Fibroblast of the aortic adventitia (primary cell): ENCODE data around the gene RLBP1. TPM values are rescaled to one million over a fixed set of nuclear protein-coding genes. Genes with fewer than 3 reads are reported as not detected.
"Not testable (repeated sequence)": the region's sequence is repeated elsewhere in the genome, so short reads cannot be mapped to it uniquely, and the experiment has no call there.

Source experiments
- DNase-seq: peaks from one replicate; pipeline ENCODE4 v3.0.0-alpha.2; 2010; ENCODE audit warnings: low read depth
- H3K4me3 ChIP-seq: 2 replicates; pipeline ENCODE4 v1.5.1; 2011; ENCODE audit warnings: low read depth, mild to moderate bottlenecking, control low read depth, low read length, moderate library complexity
- total RNA-seq: library from RNA; depleted of rRNA; stranded (reverse); fragments of >200 nt; gene quantifications from 2 replicates; pipeline ENCODE4 v1.2.3, GENCODE V29; 2012; ENCODE audit warnings: low replicate concordance
- TF ChIP-seq, protein P1 (sequence below): IDR thresholded peaks from 2 replicates; pipeline ENCODE4 v1.5.1; 2011; ENCODE audit warnings: mild to moderate bottlenecking, low read length, control low read depth, inconsistent platforms; ENCODE audit not compliant: insufficient read depth

The RLBP1 gene
- not detected in 2 replicates for total RNA-seq

- DNase-seq = no peak
- TF ChIP-seq, protein P1, sequence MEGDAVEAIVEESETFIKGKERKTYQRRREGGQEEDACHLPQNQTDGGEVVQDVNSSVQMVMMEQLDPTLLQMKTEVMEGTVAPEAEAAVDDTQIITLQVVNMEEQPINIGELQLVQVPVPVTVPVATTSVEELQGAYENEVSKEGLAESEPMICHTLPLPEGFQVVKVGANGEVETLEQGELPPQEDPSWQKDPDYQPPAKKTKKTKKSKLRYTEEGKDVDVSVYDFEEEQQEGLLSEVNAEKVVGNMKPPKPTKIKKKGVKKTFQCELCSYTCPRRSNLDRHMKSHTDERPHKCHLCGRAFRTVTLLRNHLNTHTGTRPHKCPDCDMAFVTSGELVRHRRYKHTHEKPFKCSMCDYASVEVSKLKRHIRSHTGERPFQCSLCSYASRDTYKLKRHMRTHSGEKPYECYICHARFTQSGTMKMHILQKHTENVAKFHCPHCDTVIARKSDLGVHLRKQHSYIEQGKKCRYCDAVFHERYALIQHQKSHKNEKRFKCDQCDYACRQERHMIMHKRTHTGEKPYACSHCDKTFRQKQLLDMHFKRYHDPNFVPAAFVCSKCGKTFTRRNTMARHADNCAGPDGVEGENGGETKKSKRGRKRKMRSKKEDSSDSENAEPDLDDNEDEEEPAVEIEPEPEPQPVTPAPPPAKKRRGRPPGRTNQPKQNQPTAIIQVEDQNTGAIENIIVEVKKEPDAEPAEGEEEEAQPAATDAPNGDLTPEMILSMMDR = no peak
Measured at GRCh38 chr15:89221543-89221942, at the start of gene RLBP1. RLBP1 (minus strand) TSS chr15:89221579; CDS start chr15:89218975, 2,604 bp downstream.

DNA sequence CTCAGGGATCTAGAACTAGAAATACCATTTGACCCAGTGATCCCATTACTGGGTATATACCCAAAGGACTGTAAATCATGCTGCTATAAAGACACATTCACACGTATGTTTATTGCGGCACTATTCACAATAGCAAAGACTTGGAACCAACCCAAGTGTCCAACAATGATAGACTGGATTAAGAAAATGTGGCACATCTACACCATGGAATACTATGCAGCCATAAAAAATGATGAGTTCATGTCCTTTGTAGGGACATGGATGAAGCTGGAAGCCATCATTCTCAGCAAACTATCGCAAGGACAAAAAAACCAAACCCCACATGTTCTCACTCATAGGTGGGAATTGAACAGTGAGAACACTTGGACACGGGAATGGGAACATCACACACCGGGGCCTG, 28.8 kb upstream of the RLBP1 start:
- not testable (repeated sequence) for DNase-seq, H3K4me3 ChIP-seq

More at GRCh38 chr15:89221543-89221942, at the start of gene RLBP1:
- H3K4me3 ChIP-seq = no peak within 1 kb of the TSS

DNA sequence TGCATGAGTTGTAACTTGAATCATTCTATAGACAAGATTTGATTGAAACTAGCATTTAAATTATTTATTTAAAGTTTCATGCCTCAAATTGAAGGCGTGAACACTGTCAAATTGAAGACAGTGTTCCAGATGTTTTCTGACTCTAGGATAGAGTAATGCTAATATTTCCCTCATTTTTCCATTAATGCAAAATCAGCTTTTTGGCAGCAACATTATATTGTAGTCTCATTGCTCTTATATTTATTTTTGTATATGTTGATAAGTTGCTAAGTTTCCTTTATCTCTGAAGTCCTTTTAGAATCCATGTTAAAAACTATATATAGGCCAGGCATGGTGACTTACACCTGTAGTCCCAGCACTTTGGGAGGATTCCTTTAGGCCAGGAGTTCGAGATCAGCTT, 27.2 kb upstream of the RLBP1 start:
- DNase-seq = no peak
- TF ChIP-seq, protein P1 = no peak
- no peak overlapping the region for H3K4me3 ChIP-seq

GRCh38 chr15:89247446-89247845, 26.1 kb upstream of the RLBP1 start:
- DNase-seq = no peak

GRCh38 chr15:89244574-89244903, 23.2 kb upstream of the RLBP1 start:
- no peak for DNase-seq
- H3K4me3 ChIP-seq = peak overlapping the region; percentile 96
- TF ChIP-seq, protein P1 = no peak

More at GRCh38 chr15:89247446-89247845, 26.1 kb upstream of the RLBP1 start:
- TF ChIP-seq, protein P1 = no peak
- H3K4me3 ChIP-seq = no peak overlapping the region

GRCh38 chr15:89243691-89244573, 22.6 kb upstream of the RLBP1 start, which contains the start of gene FANCI:
FANCI (plus strand) TSS chr15:89243979; CDS start chr15:89247648, 3,669 bp downstream.
- DNase-seq = peak; percentile 90
- TF ChIP-seq, protein P1 = peak; percentile 36
- H3K4me3 ChIP-seq = peak within 1 kb of the TSS; percentile 96

DNA sequence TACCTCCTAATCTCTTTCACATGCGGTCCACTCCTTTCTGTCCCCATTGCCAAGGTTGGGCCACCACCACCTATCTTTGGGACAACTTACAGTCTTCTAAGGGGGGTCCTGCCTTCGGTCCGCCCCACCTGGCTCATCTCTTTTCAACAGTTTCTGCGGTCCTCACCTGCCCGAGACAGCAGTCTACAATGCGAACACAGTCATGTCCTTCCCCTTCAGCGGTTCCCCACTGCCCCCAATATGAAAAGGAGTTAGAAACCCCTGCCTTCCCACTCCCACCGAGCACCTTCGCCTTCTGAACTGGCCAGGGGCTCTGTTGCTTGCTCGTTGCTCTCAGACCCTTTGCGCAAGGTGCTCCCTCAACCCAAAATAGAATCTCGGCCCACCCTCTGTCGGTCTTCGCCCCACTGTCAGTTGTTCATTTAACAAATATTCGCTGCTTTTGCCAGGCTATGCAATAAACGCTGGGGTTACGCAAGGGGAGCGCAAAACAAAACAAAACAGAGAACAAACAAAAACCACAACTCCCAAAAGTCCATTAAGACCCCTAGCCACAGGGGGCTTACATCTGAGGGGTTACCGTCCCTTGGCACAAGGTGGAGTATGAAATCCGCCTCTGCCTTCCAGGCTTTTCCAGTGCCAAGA, 21.8 kb upstream of the RLBP1 start:
- DNase-seq = peak; percentile 58
- peak overlapping the region; percentile 96 for H3K4me3 ChIP-seq
- TF ChIP-seq, protein P1 = no peak

DNA sequence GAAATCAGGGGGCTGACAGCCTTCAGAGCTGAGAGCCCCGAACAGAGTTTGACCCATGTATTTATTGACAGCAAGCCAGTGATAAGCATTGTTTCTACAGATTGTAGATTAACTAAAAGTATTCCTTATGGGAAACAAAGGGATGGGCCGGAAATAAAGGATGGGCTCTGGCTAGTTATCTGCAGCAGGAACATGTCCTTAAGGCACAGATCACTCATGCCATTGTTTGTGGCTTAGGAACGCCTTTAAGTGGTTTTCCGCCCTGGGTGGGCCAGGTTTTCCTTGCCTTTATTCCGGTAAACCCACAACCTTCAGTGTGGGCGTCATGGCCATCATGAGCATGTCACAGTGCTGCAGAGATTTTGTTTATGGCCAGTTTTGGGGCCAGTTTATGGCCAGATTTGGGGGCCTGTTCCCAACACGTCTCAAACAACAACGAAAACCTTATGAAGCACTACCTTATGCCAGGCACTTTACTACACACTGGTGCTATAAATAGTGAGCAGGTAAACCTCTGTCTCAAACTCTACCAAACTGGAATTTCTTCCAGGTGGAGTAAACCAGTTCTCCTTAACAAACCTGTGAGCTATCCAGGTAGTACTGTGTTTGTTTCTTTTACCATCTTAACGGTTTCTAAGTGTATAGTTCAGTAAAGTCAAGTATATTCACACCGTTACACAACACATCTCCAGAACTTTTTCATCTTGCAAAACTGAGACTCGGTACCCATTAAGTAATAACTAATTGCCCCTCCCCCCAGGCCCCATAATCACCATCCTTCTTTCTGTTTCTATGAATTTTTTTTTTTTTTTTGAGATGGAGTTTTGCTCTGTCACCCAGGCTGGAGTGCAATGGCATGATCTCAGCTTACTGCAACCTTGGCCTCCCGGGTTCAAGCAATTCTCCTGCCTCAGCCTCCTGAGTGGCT, 18.8 kb upstream of the RLBP1 start:
- not testable (repeated sequence) for H3K4me3 ChIP-seq, DNase-seq
